HepG2 (cell line): ENCODE results near the gene CDK6. TPM values are rescaled to one million over a fixed set of nuclear protein-coding genes. Genes with fewer than 3 reads are reported as not detected.

Experiments
- ATAC-seq: fragments of 200-7000 bp; cut with Tn5 transposase; 3 replicates; pipeline ENCODE4 v1.9.1; 2020; ENCODE audit warnings: mild to moderate bottlenecking, moderate library complexity
- BruUV-seq: library from RNA; stranded (reverse); fragments of 400-500 nt; replicated peaks from 2 replicates; lab custom pipeline; 2021; lab: Mats Ljungman, UMichigan
- CTCF ChIA-PET: fragments of 300-600 bp; formaldehyde crosslinking; extraction: SDS; loops from one replicate; lab custom pipeline; 2021; ENCODE audit warnings: low total read pairs, inconsistent platforms, low intra/inter-chr PET ratio; lab: Yijun Ruan, JAX
- POLR2A ChIA-PET: fragments of 350-600 bp; sonication (Branson Sonifier 250); formaldehyde crosslinking; loops from one replicate; lab custom pipeline; 2020; ENCODE audit warnings: antibody characterized with exemption, inconsistent platforms; lab: Yijun Ruan, JAX
- DNase-seq: peaks from one replicate; pipeline ENCODE4 v3.0.0-alpha.2; 2015; ENCODE audit warnings: low spot score
- FAIRE-seq: peaks from 3 replicates; lab custom pipeline; 2011; peaks lifted over from hg19 to GRCh38; lab: Jason Lieb, UNC
- H2AFZ ChIP-seq: one replicate; pipeline ENCODE4 v1.6.1; 2011; ENCODE audit warnings: low read length, inconsistent platforms
- H3K27ac ChIP-seq: fragments of 300-600 bp; 3 replicates; pipeline ENCODE4 v1.8.0; 2011; ENCODE audit warnings: mixed run types, mild to moderate bottlenecking, mixed read lengths, low read length, inconsistent platforms; ENCODE audit not compliant: insufficient read depth; ENCODE audit errors: extremely low read length
- H3K27me3 ChIP-seq, 2 experiments: fragments of 200-600 bp in 1 of 2; 2 replicates in 1 of 2; 3 replicates in 1 of 2; pipeline versions ENCODE4 v1.6.0 to v1.8.0; 2011; ENCODE audit warnings: low read length in 2 of 2, mild to moderate bottlenecking in 2 of 2, moderate library complexity in 2 of 2, inconsistent platforms in 1 of 2; ENCODE audit not compliant: insufficient read depth in 2 of 2, control insufficient read depth in 1 of 2
- H3K36me3 ChIP-seq, 2 experiments: fragments of 200-600 bp in 1 of 2; replicated peaks in 1 of 2; 2 replicates in 1 of 2; 3 replicates in 1 of 2; pipeline versions ENCODE4 v1.5.1 to v1.8.0; 2011; ENCODE audit warnings: low read length in 2 of 2, inconsistent platforms in 1 of 2; ENCODE audit not compliant: insufficient read depth in 2 of 2, control insufficient read depth in 1 of 2
- H3K4me1 ChIP-seq: 2 replicates; pipeline ENCODE4 v1.5.1; 2012; ENCODE audit warnings: low read length, inconsistent platforms; ENCODE audit not compliant: insufficient read depth
- H3K4me2 ChIP-seq: 2 replicates; pipeline ENCODE4 v1.6.0; 2011; ENCODE audit warnings: low read depth, low read length, inconsistent platforms
- H3K4me3 ChIP-seq, 3 experiments: fragments of 200-600 bp in 1 of 3; sonication (generic), shearing (Covaris generic) in 1 of 3; replicated peaks in 1 of 3; 2 replicates each; pipeline ENCODE4 v1.5.1; 2011 to 2016; ENCODE audit warnings: low read length in 3 of 3, inconsistent platforms in 2 of 3, low read depth in 2 of 3, mild to moderate bottlenecking in 2 of 3, control low read depth in 1 of 3, mixed read lengths in 1 of 3; ENCODE audit not compliant: insufficient read depth in 1 of 3
- H3K79me2 ChIP-seq: one replicate; pipeline ENCODE4 v1.6.1; 2011; ENCODE audit warnings: low read length, inconsistent platforms; ENCODE audit not compliant: insufficient read depth
- H3K9ac ChIP-seq: 2 replicates; pipeline ENCODE4 v1.6.0; 2011; ENCODE audit warnings: mild to moderate bottlenecking, low read depth, low read length, inconsistent platforms; ENCODE audit not compliant: insufficient read depth
- H3K9me3 ChIP-seq: 2 replicates; pipeline ENCODE4 v1.5.1; 2012; ENCODE audit warnings: mild to moderate bottlenecking, low read length
- H4K20me1 ChIP-seq: 2 replicates; pipeline ENCODE4 v1.6.0; 2011; ENCODE audit warnings: inconsistent platforms, mild to moderate bottlenecking, low read length, moderate library complexity; ENCODE audit not compliant: insufficient read depth
- FOXA3 ChIP-seq: IDR thresholded peaks from 2 replicates; pipeline ENCODE4 v1.6.1; 2016; ENCODE audit warnings: missing genetic modification reagents, missing compliant biosample characterization
- GABPA ChIP-seq, 2 experiments: IDR thresholded peaks; 2 replicates each; pipeline ENCODE4 v1.6.1; 2011 to 2016; ENCODE audit warnings: low read depth in 2 of 2, low read length in 1 of 2, missing biosample characterization in 1 of 2, missing genetic modification characterization in 1 of 2
- JUND ChIP-seq: sonication (generic); formaldehyde crosslinking; IDR thresholded peaks from 2 replicates; pipeline ENCODE4 v1.8.0; 2022; ENCODE audit warnings: mild to moderate bottlenecking, missing genetic modification reagents
- LCORL ChIP-seq, 2 experiments: fragments of 450-650 bp in 1 of 2; sonication (generic) in 1 of 2; formaldehyde crosslinking in 1 of 2; IDR thresholded peaks; 2 replicates each; pipeline versions ENCODE4 v1.5.0 to v1.6.1; 2017 to 2020; ENCODE audit warnings: antibody characterized with exemption in 1 of 2, missing genetic modification reagents in 1 of 2
- MLLT10 ChIP-seq: sonication (generic); formaldehyde crosslinking; IDR thresholded peaks from 2 replicates; pipeline ENCODE4 v1.4.0; 2020; ENCODE audit warnings: missing genetic modification reagents
- MTF2 ChIP-seq: sonication (generic); formaldehyde crosslinking; IDR thresholded peaks from 2 replicates; pipeline ENCODE4 v1.5.0; 2020; ENCODE audit warnings: missing genetic modification reagents, borderline replicate concordance
- PHF5A ChIP-seq: IDR thresholded peaks from one replicate; pipeline ENCODE4 v1.6.1; 2018; ENCODE audit warnings: low read depth, missing genetic modification reagents; ENCODE audit not compliant: unreplicated experiment
- PLRG1 ChIP-seq: fragments of 450-650 bp; conservative IDR thresholded peaks from 2 replicates; pipeline ENCODE4 v1.6.1; 2016
- SMARCE1 ChIP-seq: fragments of 450-650 bp; IDR thresholded peaks from 2 replicates; pipeline ENCODE4 v1.6.1; 2017; ENCODE audit warnings: borderline replicate concordance
- ZBTB1 ChIP-seq: sonication (generic); formaldehyde crosslinking; IDR thresholded peaks from 2 replicates; pipeline ENCODE4 v1.4.0; 2020; ENCODE audit warnings: missing genetic modification reagents, borderline replicate concordance
- ZNF44 ChIP-seq: sonication (generic); formaldehyde crosslinking; IDR thresholded peaks from 2 replicates; pipeline ENCODE4 v1.5.1; 2020; ENCODE audit warnings: mild to moderate bottlenecking, missing genetic modification reagents
- ZNF605 ChIP-seq: sonication (generic); formaldehyde crosslinking; IDR thresholded peaks from 2 replicates; pipeline ENCODE4 v1.8.0; 2022; ENCODE audit warnings: mild to moderate bottlenecking, missing genetic modification reagents
- ZNF709 ChIP-seq: sonication (generic); formaldehyde crosslinking; IDR thresholded peaks from 2 replicates; pipeline ENCODE4 v1.5.0; 2020; ENCODE audit warnings: mild to moderate bottlenecking, missing genetic modification reagents
- ZNF768 ChIP-seq: sonication (generic); formaldehyde crosslinking; IDR thresholded peaks from 2 replicates; pipeline ENCODE4 v1.4.0; 2020; ENCODE audit warnings: missing genetic modification reagents
- WGBS: methylation state at CpG from one replicate; pipeline ENCODE4 v1.1.6; 2017; ENCODE audit warnings: low lambda C conversion rate; 5-methylcytosine and 5-hydroxymethylcytosine counted together
- in situ Hi-C: cut with HindIII; loops from 2 replicates; pipeline ENCODE4 v1.10.0; 2017; ENCODE audit warnings: low pct_unique_long_range_greater_than_20kb; ENCODE audit not compliant: extremely low pct_ligation_motif_present
- intact Hi-C: fragments of 100-400 bp; cut with micrococcal nuclease; formaldehyde crosslinking; loops from one replicate; pipeline ENCODE4 v1.10.0; 2022; ENCODE audit not compliant: unreplicated experiment
- polyA plus RNA-seq, 8 experiments: library from polyadenylated mRNA; depleted of rRNA in 3 of 8; stranded (reverse) in 7 of 8; unstranded in 1 of 8; fragments of >200 nt; fragmentation: Illumina TruSeq in 4 of 8; extraction: Trizol in 4 of 8; gene quantifications; 2 replicates each; pipeline versions ENCODE4 v1.2.1 to v1.2.3, GENCODE V29; 2011 to 2016; ENCODE audit warnings: low read depth in 4 of 8, missing spikeins in 1 of 8, mixed read lengths in 1 of 8; ENCODE audit not compliant: insufficient read depth in 1 of 8
- total RNA-seq, 5 experiments: library from RNA; depleted of rRNA; stranded (reverse); fragments of >200 nt; fragmentation: Illumina TruSeq; extraction: Trizol; gene quantifications; 2 replicates each; pipeline ENCODE4 v1.2.3, GENCODE V29; 2016; ENCODE audit warnings: low read depth in 1 of 5
- TF ChIP-seq, protein P1 (sequence below), 2 experiments: sonication (generic) in 1 of 2; formaldehyde crosslinking in 1 of 2; IDR thresholded peaks; 2 replicates each; pipeline versions ENCODE4 v1.4.0 to v1.6.1; 2018 to 2020; ENCODE audit warnings: missing genetic modification reagents in 2 of 2, borderline replicate concordance in 1 of 2, low read depth in 1 of 2, mild to moderate bottlenecking in 1 of 2, missing biosample characterization in 1 of 2
- TF ChIP-seq, protein P2 (sequence below): sonication (generic); formaldehyde crosslinking; IDR thresholded peaks from 2 replicates; pipeline ENCODE4 v1.9.0; 2021; ENCODE audit warnings: missing genetic modification reagents, borderline replicate concordance

Gene CDK6
- total and polyA plus RNA-seq, 2 of the 13 experiments (the other 11 are each of a cell fraction or from before 2014, with no cell fraction given), result 34.6 to 90.8 TPM

GRCh38 chr7:92832534-92833023 is 3.8 kb downstream of the CDK6 start (continued):
- TF ChIP-seq ZNF605 (0 out of 2 replicates have a peak, but pooled peaks have one; percentile 7), SMARCE1 (no peak), ZNF768 (CRISPR knock-in tag) (no peak), GABPA (IDR thresholded peaks at IDR 0.05; ENCODE audit: low read depth, low read length) (no peak), GABPA (CRISPR knock-in tag; IDR thresholded peaks at IDR 0.05; ENCODE audit: low read depth) (no peak), LCORL (IDR thresholded peaks at IDR 0.05) (no peak), LCORL (CRISPR knock-in tag; IDR thresholded peaks at IDR 0.05) (no peak), ZNF709 (no peak)

DNA sequence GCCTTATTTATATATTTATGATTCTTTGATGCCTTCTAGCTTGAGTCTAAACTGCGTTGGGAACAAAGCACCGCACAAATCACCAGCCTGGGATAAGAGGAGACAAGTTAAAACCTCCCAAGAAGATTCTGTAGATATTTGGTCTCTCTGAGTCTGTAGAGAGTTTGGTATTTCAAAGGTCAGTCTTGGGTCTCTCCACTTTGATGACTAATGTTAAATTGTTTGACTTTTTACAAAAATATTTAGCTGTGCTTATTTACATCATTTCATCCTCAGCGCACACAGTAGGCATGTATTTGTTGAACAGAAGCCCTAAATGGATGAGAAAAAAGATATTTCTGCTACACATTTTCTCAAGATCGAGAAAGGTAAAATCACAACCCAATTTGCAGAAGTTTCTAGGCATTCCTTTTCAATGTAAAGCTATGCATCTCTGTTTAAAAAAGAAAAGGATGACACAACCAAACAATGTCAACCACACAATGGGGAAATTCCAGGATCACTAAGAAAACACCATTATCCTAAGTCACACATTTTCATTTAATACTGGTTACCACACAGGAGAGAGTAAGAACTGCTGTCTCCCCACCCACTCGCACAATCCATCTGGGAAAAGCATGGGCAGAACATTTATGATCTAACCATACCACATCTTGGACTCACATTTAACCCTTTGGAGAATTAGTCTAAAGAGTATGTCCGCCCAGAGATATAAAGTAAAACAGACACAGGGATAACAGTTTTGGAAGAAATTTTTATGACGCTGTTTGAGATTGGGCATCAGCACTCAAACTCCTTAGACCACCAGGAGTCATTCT is 4.4 kb downstream of the CDK6 start:
- DNase-seq (peak; percentile 60), FAIRE-seq (no peak), ATAC-seq (no peak)
- Histone ChIP-seq H3K79me2 (peaks cover 91% of the 10 kb centered on the region), H3K4me2 (peak overlapping the region; percentile 98), H2AFZ (no peak overlapping the region), H3K27me3 (no peaks in the 10 kb centered on the region; a peak in 1 of 5 replicates), H3K36me3 (peaks cover 3 to 9% of the 10 kb centered on the region in 2 experiments; a peak in 4 of 5 replicates), H3K4me1 (peaks cover 54% of the 10 kb centered on the region), H4K20me1 (peaks cover 42% of the 10 kb centered on the region), H3K9me3 (no peaks in the 10 kb centered on the region), H3K4me3 (peak overlapping the region; percentile 93 to 99 (median 94)), H3K27ac (peak overlapping the region; percentile 94), H3K9ac (peak overlapping the region; percentile 95)
- in situ Hi-C loops, result loop anchor here (5.0 to 10.0 kb wide), 3 partner anchors 150 to 223 kb away; no protein-coding TSS in a partner anchor
- ChIA-PET CTCF (interaction anchor here (1.3 to 2.9 kb wide), 2 partner anchors 140 to 211 kb away, joined by 10 to 12 read pairs; no protein-coding TSS in a partner anchor), POLR2A (interaction anchor here (1.2 to 4.0 kb wide), 7 partner anchors 8 to 242 kb away, joined by 3 to 66 read pairs (median 5); partner anchors contain the start of gene FAM133B)
- BruUV-seq, result TSS peak; percentile 16
- intact Hi-C loops, result loop anchor here (1.0 to 5.0 kb wide), 3 partner anchors 60 to 137 kb away; no protein-coding TSS in a partner anchor
- 7% methylated on average over 7 of the region's 7 CpGs for WGBS
- TF ChIP-seq ZNF44 (CRISPR knock-in tag), result no peak
- TF ChIP-seq, protein P1, sequence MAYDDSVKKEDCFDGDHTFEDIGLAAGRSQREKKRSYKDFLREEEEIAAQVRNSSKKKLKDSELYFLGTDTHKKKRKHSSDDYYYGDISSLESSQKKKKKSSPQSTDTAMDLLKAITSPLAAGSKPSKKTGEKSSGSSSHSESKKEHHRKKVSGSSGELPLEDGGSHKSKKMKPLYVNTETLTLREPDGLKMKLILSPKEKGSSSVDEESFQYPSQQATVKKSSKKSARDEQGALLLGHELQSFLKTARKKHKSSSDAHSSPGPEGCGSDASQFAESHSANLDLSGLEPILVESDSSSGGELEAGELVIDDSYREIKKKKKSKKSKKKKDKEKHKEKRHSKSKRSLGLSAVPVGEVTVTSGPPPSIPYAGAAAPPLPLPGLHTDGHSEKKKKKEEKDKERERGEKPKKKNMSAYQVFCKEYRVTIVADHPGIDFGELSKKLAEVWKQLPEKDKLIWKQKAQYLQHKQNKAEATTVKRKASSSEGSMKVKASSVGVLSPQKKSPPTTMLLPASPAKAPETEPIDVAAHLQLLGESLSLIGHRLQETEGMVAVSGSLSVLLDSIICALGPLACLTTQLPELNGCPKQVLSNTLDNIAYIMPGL (CRISPR knock-in tag; IDR thresholded peaks at IDR 0.05; ENCODE audit: borderline replicate concordance in 1 of 2, low read depth in 1 of 2), result no peak
- peak; percentile 44 for TF ChIP-seq FOXA3
- no peak for TF ChIP-seq PHF5A
- TF ChIP-seq ZBTB1 (CRISPR knock-in tag), result no peak
- TF ChIP-seq, protein P2, sequence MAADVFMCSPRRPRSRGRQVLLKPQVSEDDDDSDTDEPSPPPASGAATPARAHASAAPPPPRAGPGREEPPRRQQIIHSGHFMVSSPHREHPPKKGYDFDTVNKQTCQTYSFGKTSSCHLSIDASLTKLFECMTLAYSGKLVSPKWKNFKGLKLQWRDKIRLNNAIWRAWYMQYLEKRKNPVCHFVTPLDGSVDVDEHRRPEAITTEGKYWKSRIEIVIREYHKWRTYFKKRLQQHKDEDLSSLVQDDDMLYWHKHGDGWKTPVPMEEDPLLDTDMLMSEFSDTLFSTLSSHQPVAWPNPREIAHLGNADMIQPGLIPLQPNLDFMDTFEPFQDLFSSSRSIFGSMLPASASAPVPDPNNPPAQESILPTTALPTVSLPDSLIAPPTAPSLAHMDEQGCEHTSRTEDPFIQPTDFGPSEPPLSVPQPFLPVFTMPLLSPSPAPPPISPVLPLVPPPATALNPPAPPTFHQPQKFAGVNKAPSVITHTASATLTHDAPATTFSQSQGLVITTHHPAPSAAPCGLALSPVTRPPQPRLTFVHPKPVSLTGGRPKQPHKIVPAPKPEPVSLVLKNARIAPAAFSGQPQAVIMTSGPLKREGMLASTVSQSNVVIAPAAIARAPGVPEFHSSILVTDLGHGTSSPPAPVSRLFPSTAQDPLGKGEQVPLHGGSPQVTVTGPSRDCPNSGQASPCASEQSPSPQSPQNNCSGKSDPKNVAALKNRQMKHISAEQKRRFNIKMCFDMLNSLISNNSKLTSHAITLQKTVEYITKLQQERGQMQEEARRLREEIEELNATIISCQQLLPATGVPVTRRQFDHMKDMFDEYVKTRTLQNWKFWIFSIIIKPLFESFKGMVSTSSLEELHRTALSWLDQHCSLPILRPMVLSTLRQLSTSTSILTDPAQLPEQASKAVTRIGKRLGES, result no peak
- TF ChIP-seq PLRG1, result no peak
- no peak for TF ChIP-seq JUND (CRISPR knock-in tag)
- no peak for TF ChIP-seq MTF2
- no peak for TF ChIP-seq MLLT10
